ELF-1 (cell line): ENCODE measurements around the gene PKD1.

Source experiments
- DNase-seq: peaks from one replicate; pipeline ENCODE4 v3.0.0-alpha.2; 2016; ENCODE audit warnings: low read depth, low spot score

PKD1 gene

DNA sequence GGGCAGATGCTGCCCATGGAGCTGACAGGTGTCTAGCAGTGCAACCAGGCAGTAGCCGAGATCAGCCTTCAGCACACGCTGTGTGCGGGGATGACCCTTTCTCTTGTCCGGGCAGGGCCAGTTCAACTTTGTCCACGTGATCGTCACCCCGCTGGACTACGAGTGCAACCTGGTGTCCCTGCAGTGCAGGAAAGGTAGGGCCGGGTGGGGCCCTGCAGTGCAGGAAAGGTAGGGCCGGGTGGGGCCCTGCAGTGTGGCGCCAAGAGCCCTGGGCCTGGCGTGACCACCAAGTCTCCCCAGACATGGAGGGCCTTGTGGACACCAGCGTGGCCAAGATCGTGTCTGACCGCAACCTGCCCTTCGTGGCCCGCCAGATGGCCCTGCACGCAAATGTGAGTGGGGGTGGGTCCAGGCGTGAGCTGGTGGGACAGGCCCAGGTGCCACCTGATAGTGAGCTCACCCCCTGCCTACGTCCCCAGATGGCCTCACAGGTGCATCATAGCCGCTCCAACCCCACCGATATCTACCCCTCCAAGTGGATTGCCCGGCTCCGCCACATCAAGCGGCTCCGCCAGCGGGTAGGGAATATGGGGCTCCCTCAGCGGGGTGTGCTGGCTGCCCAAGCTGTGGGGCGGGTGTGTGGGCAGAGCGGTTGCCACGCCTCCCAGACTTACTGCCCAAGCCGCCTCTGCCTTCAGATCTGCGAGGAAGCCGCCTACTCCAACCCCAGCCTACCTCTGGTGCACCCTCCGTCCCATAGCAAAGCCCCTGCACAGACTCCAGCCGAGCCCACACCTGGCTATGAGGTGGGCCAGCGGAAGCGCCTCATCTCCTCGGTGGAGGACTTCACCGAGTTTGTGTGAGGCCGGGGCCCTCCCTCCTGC, 47.7 kb downstream of the PKD1 start:
- DNase-seq: no peak

DNA sequence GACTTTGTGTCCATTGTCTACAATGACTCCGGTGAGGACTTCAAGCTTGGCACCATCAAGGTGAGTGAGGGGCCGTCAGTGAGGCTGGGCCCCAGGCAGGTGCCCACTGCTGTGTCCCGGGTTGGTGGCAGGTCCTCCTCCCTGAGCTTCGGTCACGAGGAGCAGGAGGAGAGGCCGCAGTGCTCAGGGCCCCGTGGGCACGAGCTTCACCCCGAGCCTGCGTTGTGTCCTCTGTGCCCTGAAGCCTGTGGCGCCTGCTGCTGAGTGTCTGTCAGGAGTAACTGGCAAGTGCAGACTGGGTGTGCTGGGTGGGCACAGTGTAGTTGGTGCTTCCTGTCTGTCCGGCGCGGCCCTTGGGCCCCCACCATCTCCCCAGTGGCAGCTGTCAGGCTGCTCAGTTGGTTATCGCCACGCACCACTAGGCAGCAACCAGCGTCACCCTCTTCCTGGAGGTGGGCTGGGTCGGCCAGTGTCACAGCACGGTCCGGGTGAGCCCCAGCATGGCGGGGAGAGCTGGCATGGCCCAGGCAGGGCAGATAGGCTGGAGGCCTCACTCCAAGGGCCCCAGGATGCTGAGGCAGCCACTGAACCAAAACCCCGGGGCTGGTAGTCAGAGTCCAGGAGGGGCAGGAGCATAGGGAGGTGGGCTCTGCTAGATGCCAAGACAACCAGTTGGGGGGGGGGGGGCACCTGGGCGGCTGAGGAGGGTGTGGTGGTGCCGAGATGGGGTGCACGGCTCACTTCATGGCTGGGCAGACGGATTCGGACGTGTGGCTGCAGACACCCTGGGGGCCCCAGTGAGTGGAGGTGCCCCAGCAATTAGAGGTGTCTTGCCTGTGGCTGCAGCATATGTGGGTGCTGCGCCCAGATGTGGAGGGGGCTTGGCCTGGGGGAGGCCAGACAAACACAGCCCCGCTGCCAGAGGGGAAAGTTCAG, 48.6 kb downstream of the PKD1 start:
- no peak for DNase-seq

DNA sequence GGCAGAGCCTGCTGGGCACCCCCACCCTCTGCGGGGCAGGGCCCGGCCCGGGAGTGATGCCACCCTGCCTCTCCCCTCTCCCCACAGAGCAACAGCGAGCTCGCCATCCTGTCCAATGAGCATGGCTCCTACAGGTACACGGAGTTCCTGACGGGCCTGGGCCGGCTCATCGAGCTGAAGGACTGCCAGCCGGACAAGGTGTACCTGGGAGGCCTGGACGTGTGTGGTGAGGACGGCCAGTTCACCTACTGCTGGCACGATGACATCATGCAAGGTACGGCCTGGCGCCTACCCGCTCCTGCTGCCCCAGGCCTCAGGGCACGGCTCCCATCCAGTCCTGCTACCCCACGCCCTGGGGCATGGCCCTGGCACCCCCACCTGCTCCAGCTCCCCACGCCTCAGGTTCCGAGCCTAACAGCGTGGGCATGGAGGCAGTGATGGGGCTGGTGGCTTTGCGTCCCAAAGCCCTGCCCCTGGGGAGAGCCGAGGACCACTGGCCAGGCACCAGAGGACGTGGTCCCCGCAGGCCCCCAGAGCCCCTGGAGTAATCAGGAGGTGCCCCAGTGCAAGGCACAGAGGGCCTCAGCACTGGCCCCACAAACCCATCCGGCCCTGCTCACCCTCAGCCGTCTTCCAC, 49.5 kb downstream of the PKD1 start:
- no peak for DNase-seq

DNA sequence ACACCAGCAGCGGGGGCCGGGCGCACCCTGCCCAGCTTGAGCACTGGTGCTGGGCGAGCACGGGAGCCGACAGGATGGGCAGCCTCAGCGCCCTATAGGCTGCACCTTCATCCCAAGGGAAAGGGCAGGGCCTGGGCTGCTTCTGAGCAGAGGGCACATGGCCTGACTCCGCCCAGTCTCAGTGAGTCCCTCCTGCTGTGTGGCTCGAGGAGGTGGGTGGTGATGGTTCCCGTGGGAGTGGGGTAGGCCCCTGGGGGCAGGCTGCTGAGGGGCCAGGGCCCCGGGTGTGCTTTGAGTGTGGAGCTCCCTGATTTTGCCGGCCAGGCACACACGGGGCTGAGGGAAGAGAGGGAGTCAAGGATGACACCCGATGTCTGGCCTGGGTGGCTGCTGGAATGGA, 50.0 kb downstream of the PKD1 start:
- DNase-seq: no peak

DNA sequence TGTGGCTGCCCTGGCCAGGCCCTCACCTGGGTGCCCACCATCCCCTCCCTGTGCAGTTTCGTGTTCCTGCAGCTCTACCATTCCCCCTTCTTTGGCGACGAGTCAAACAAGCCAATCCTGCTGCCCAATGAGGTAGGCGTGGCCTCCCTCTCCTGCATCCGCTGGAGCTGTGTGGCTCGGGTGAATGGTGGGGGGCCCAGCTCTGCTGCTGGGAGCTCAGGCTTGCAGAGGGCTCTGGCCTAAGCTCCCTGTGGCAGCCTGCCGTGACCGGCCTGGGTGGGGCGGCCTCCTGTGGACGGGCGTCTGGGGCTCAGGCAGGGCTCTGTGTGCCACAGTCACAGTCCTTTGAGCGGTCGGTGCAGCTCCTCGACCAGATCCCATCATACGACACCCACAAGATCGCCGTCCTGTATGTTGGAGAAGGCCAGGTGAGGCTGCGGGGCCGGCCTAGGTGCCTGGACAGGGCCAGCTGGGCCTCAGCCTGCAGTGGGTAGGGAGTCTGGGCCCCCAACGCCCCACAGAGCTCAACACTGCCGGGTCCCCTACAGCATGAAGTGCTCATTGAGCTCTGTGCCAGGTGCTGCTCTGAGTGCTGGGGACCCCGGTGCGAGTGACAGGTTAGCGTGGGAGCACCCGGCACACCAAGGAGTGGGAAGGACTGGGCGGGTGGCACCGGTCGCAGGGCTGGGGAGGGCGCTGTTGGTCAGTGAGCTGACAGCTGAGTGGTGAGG, 50.6 kb downstream of the PKD1 start:
- DNase-seq: no peak

DNA sequence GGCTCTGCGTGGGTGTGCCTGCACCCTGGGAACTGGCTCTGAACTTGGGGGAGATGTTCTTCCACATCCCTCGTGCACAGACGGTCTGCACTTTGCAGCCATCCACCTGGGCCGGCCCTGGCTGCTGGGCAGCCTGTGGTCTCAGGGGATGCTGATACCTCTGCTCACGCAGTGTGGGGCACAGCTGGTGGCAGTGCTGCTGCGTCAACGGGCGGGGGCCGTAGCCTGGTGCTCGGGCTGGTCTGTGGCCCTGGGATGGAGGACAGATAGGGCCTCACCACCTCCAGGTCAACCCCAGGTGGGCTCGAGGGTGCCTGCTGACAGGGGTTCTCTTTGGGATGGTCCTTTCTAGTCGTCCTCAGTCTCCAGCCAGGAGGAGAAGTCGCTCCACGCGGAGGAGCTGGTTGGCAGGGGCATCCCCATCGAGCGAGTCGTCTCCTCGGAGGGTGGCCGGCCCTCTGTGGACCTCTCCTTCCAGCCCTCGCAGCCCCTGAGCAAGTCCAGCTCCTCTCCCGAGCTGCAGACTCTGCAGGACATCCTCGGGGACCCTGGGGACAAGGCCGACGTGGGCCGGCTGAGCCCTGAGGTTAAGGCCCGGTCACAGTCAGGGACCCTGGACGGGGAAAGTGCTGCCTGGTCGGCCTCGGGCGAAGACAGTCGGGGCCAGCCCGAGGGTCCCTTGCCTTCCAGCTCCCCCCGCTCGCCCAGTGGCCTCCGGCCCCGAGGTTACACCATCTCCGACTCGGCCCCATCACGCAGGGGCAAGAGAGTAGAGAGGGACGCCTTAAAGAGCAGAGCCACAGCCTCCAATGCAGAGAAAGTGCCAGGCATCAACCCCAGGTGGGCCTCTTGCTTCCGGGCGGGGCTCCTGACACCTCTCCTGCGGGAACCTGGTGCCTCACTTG, 51.6 kb downstream of the PKD1 start:
- no peak for DNase-seq

DNA sequence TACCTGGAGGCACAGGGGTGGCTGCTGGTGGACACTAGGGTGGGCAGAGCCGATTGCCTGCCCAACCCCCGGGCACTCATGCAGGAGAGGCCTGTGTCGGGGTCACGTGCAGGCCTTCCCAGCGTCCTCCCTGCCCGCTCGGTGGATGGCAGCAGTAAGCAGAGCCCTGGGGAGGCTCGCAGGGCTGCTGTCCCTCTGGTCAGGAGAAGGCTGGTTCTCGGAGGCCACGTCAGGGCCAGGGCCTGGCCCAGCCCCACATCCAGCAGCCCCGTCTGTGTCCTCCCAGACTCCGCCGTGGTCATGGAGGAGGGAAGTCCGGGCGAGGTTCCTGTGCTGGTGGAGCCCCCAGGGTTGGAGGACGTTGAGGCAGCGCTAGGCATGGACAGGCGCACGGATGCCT, 52.3 kb downstream of the PKD1 start:
- no peak for DNase-seq

DNA sequence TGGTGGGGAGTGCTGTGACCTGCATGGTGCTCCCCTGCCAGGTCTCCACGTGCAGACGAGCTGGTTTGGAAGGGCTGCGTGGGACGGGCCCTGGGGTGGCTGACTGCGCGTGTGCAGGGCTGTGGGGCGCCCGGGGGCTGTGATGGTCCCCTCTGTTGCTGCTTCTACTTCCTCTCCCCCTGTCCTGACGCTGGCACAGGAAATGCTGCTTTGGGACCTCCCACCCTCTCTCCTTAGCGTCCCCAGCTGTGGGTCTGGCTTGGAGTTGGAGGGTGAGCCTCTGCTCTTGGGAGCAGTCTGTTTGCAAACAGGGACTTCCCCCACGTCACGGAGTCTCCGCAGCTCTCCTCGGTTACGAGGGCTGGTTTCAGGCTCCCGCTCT, 52.7 kb downstream of the PKD1 start:
- DNase-seq: no peak

DNA sequence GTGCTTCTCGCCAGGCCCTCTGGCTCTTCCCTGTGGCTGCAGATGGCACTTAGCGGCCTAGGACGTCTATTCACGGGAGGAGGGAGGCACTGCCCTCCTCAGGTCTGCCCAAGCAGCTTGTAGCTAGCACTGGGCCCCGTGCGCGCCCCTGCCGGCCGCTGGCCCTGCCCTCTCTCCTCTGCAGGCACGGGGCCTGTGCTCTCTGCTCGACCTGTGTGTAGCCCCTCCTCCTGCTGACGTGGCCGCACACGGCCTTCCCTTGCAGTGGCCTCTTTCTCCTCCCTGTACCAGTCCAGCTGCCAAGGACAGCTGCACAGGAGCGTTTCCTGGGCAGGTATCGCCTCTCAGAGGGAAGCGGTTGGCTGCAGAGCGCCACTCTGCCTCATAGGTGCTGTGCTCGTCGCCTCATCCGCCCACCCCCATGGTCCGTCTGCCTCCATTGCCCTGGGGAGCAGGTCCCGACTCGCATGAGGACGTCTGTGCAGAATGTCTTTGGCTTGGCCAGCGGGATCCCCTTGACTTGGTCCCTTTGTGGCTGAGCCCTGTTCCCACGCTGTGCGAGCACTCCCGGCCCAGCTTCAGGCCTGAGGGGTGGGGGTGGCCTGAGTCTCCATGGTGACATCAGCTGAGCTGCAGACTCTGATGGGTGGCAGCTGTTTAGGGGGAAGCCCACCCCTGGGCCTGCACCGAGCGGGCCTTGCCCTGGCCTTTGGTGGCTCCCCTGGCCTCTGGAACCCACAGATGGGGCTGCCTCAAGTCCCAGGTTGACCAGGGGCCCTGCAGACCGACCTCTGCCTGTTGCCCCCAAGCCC, 53.3 kb downstream of the PKD1 start:
- no peak for DNase-seq

DNA sequence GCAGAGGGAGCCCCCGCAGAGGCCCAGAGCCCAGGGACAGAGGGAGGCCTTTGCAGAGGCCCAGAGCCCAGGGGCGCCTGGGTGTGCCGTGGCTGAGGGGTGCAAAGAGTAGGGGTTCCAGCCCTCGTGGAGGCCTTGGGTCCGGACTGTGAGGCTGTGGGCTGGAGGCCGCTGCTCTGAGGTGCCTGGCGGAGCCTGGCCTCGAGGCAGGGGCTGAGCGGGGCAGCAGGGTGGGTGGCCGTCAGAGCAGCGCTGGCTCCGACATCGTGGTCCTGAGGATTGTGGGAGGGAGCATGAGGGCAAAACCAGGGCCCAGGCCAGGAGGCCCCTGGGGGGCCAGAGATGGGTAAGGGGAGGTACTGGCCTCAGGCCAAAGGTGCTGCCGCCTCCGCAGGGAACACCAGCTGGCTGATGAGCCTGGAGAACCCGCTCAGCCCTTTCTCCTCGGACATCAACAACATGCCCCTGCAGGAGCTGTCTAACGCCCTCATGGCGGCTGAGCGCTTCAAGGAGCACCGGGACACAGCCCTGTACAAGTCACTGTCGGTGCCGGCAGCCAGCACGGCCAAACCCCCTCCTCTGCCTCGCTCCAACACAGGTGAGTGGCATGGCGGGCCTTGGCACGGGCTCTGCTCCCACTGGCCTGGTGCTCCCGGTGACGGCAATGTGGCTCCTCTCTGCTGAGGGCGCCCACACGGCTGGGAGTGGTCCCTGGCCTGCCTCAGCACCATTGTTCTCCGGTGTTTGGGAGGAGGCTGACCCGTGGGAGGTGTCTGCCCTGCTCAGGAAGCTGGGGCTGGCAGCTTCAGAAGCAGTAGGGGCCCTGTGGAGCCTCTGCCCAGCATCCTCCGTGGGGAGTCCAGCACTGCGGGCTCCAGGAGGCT, 54.3 kb downstream of the PKD1 start:
- no peak for DNase-seq

DNA sequence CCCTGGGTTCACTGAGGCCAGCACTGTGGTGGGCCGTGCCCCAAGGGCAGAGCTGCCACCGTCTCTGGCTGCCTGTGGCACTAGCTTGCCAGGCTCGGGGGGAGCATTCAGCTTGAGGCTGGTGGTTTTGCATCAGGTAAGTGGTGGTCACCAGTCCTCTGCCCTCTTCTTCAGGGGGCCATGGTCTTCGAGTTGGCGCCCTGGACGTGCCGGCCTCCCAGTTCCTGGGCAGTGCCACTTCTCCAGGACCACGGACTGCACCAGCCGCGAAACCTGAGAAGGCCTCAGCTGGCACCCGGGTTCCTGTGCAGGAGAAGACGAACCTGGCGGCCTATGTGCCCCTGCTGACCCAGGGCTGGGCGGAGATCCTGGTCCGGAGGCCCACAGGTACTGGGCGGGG, 55.7 kb downstream of the PKD1 start:
- DNase-seq: no peak

DNA sequence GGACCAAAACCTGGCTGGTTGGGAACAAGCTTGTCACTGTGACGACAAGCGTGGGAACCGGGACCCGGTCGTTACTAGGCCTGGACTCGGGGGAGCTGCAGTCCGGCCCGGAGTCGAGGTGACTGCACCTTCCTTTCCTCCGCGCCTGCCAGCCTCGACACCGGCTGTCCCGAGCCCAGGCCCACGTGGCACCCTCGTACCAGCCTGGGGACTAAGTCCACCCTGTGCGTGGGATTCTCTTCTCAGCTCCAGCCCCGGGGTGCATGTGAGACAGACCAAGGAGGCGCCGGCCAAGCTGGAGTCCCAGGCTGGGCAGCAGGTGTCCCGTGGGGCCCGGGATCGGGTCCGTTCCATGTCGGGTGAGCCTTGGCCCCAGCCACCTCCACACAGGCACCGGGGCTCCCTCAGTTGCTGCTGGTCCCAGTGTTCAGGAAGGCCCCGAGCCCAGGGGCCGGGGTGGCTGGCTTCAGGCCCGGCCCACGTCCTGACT, 56.3 kb downstream of the PKD1 start:
- no peak for DNase-seq

DNA sequence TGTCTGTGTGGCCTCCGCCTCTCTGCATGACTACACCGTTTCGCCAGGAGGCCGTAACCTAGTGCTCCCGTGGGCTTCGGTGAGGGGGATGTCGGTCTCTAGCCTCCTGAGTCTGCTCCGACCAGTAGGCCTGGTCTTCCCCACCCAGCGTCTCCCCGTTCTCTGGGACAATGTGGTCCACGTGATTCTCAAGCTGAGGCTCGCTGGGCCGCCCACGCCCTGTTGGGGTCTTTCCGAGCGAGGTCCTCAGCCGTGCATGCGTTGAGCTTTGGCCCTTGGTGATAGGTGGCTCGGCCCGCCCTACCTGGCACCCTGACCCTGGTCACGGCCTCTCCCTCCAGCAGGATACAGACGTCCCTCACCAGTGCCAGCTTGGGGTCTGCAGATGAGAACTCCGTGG, 57.0 kb downstream of the PKD1 start:
- DNase-seq: no peak

DNA sequence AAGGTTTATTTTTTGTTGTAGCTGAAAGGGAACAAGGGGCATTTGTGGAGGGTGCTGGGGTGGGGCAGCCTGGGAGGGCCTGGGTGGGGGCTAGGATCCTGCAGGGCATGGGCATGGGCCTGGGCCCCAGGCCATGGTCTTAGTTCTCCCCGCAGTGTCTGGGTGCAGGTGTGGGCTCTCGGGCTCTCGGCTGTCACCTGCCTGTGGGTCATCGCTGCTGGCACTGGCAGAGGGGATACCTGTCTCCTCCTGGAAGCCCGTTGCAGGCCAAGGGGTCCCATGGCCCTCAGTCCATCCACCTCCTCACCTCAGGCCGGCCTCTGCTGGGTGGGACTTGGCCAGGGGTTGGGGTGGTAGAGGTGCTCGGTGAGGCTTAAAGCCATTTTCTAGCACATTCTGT, 57.6 kb downstream of the PKD1 start:
- no peak for DNase-seq

DNA sequence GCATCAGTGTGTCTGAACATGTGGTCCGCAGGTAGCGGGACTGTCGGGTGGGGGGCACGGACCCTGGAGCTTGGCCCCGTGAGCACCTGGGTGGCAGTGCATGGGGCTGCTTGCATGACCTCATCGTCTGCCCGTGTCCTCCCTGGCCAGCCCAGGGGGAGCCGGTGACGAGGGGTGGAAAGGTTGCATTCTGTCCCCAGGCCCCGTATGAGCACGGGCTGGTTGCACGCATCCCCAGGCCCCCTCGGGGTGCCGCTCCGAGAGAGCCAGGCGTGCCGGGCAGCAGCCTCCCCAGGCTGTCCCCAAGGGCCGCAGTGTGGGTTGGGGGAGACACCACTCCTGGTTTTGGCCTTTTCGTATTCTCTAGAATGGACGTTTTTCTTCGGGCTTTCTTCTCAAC, 58.0 kb downstream of the PKD1 start:
- no peak for DNase-seq

DNA sequence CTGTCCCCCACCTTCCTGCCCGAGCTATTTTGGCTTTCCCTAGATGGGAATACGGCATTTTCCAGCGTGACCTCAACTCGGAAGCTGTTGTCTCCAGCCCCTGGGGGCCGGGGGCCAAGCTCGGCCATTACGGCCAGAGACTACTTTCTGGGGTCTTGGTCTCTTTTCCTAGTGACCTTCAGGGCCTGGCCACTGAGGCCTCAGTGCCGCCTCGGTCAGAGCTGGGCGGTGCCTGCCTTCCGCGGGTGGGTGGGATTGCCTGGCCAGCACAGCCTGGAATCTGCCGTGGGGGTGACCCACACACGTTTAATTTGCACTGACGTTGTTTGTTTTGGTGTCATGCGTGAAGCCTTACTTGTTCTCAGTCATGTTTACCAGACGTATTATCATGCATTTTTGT, 58.7 kb downstream of the PKD1 start:
- no peak for DNase-seq

DNA sequence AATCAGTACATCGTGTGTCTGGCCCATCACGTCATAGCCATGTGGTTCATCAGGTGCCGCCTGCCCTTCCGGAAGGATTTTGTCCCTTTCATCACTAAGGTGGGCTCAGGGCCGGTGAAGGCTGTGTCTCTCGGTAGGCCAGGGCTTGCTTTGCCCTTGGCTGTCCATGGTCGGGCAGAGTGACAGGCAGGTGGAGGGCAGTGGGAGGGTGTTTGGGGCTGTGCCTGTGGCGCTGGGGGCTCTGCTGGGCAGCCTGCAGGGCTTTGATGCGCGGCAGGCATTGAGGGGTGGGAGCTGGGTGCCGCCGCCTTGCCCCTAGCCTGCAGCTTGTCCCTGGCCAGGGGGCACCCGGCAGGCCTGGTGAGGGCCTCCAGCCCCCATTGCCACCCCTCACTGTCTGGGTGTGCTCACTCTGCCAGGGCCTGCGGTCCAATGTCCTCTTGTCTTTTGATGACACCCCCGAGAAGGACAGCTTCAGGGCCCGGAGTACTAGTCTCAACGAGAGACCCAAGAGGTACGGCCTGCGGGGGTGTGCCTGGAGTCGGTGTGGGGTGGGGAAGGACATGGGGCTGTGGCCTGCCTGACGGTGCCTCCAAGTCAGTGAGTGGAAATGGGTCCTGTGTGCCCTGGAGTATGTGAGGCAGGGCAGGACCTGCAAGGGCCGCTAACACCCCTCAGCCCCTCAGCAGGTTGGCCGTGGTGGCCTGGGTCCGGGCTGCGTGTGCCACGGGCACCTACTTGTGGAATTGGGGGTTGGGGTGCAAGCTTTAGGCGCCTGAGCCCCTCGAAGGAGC, 59.4 kb downstream of the PKD1 start:
- no peak for DNase-seq

DNA sequence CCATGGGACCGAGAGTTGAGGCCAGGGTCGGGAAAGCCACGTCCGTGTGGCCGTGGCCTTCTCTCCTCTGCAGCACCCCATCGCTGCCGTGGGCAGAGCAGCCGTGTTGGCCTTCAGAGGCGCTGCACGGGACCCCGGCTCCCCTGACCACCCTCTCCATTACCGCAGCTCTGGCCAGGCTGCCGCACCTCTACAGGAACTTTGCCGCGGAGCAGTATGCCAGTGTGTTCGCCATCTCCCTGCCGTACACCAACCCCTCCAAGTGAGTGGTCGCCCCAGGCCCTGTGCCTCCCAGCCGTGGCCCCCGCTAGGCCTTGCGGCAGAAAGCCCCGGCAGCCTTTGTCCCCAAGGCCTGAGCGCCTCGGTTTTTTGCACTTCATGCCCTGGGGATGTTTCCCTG, 60.1 kb downstream of the PKD1 start:
- DNase-seq: no peak
